DMS53 treated with DMSO at 0.1 percent for 48 hours (cell line): Measurements from ENCODE around the gene CRTAC1.

ENCODE experiments used
- DNase-seq: peaks from one replicate; lab custom pipeline; 2025; ENCODE audit not compliant: unreplicated experiment; lab: John Stamatoyannopoulos, UW

CRTAC1 gene

DNA sequence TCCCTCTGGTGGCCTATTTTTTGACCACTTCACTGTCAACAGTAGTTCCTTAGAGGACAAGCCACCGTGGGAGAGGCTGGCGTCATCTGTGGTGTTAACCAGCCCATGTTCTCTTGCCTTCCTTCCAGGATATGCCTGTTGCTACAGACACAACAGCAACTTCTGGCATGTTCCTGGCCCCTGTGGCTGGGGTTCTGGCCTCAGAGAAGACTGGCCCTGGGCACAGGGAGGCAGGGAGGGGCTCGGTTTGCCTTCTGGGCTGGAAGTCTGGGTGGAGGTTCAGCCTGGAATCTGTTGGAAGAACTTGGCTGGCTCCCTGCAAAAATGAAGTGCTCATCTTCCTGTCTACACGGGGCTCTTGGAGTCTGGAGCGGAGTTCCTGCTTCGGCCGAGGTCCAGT, 155.0 kb downstream of the CRTAC1 start:
- no peak for DNase-seq

DNA sequence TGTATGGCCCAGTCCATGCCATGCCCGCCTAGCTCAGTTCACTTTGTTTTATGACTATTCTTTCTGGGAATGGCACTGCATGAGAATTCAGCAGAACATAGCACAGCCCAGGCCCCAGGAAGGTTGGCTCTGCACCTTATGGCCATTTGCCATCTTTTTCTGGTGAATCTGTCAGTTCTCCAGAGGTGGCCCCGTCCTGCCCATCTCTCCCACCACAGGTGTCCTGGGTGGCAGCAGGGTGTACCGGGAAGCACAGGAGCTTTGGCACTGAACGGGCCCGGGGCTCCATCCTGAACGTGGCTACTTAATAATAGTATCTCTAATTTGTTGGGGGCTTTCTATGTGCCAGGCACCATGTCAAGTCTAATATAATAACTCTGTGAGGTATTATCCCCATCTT, 156.1 kb downstream of the CRTAC1 start:
- no peak for DNase-seq

GRCh38 chr10:97873569-97873968, 156.9 kb downstream of the CRTAC1 start:
- no peak for DNase-seq

GRCh38 chr10:97870990-97871389, 159.4 kb downstream of the CRTAC1 start:
- DNase-seq = no peak

DNA sequence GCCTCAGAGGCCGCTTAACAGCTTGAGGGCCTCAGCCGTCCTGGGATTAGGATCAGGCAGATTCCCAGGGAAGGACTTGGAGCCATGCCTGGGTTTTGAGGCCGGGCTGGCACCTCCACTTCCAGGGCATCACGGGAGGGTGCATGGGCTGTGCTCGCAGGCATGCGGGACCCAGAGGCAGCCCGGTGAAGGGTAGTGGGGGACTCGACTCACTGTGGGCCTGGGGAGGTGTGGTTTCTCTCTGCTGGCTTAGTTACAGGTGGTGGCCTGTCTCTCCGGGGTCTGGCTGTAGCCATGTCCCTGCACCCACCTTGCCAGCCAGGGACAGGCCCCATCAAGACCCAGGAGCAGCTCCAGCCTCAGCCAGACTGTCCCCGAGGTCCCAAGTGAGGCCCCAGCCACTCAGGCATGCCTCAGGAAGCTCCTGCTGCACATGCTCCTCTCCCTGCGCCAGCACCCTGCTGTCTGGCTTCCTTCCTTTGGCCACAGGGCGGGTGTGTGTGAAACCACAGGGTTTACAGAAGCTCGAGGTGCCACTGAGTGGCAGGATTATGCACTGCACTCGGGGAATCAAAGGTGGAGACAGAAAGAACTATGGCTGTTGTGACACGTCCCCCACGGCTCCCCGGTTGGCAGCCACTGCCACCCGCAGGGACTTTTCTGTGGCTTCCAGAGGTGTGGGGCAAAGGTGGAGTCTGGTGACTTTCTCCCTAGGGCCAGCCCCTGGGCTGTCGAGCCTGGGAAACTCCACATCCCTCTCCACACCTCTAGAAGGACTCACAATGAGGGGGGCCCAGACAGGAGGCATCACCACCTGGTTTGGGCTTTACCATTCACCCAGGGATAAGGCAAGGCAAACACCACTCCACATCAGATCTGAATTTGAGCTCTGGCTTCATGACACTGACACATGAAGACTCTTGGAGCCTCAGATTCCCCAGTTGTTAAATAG, 161.1 kb downstream of the CRTAC1 start:
- peak; percentile 99 for DNase-seq

DNA sequence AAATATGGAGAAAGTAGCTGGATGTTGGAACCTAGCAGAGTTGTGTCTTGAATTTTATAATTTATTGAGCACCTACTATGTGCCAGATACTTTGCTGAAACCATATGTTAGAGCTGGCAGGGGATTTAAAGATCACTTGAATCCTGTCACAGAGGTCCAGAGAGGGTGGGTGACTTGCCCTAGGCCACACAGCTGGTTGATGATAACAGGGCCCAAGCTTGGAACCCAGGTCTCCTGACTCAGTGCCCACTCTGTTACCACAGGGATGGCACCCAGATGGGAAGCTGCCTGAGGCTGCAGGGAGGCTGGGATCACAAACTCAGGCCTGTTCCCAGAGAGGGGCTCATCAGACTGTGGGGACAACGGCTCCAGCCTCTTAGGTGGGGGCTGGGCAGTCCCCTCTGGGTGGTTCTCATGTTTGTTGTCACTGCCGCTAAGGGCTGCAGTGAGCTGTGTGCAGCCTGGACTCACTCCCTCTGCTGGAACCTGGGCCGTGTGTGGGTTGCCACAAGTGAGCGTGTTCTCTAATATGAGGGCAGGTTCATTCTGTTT, 162.2 kb downstream of the CRTAC1 start:
- no peak for DNase-seq

DNA sequence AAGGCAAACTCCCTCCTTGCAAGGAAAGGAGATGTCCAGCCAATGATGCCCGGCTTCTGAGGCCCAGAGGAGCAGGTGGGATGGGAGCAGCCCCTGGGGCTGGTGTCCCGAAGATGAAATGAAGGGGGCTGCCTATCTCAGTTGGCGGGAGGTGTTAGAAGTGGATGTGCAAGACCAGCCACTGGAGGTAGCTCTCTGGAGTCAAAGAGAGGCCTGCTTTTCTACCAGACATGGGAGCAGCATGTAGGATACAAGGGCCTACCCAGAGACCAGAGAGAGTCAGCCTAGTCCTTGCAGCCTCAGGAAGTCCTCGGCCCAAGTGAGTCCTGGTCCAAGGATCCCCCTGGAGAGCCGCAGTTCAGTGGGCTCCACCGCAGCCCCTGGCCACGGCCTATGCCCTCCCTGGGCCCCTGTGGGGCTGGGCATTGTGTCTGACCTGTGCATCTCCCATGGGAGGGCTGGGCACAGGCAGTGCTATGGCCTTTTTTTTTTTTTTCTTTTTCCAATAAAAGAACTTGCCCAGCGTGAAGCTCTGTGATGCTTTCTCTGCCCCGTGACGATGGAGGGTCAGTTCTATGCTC, 163.1 kb downstream of the CRTAC1 start:
- no peak for DNase-seq

GRCh38 chr10:97866524-97867219, 163.7 kb downstream of the CRTAC1 start:
- no peak for DNase-seq

DNA sequence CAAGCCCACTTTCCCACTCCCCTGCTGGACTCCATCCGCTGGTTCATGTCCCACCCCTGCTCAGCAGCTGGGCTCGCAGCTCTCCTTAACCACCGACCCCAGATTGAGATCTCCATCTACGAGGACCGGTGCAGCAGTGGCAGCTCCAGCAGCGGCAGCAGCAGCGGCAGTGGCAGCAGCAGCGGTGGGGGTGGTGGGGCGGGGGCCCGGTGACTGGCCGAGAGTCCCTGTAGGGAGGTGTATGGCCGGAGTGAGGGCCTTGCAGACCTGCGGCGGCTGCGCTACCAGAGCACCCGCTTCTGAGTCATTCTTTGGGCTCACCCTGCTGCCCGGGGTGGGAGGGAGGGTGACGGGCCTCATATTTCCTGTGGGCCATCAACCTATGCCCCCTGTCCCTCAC, 164.9 kb downstream of the CRTAC1 start:
- DNase-seq = no peak

GRCh38 chr10:97863808-97864207, 166.6 kb downstream of the CRTAC1 start:
- no peak for DNase-seq

DNA sequence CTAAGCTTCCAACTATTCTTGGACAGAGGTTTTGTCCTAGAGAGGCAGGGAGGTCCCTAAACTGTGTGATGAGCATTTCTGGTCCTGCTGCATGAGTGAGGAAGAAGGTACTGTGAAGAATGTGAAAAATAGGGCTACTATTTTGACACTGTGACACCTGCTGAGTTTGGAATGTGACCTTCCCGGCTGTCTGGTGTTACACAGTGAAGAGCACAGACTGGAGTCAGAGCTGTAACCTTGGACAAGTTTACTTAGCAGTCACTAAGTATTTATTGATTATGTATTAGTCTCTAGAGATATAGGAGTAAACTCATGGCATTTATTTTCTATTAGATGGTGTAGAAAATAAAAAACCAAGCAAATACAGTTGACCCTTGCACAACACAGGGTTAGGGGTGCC, 168.5 kb downstream of the CRTAC1 start:
- no peak for DNase-seq

DNA sequence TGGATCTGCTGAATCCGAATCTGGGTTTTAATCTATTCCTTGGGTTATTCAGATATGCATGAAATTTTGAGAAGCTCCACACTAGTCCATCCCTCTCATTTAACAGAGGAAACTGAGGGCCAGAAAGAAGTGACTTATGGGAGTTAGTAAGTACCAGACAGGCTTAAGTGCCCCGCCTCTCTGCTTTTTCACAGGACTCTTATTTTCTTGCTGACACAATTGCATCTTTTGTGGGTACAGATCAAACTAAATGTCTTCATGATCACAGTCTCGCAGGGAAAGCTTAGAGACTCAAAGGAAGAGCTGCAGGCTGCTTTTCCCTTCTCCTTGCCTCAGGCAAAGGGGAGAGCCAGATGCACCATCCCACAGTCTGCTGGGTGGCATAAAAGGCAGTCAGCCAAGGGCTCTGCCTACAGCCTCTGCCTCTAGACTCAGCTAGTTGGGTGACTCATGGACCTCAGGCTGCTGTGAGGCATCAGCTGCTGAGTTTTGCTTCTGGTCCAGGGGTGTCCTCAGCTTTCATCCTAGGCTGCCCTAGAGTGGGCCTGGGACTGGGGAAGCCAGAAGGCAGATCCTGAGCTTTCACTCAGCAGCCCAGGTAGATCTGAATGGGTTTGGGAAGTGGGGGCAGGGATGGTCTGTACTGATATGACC, 169.2 kb downstream of the CRTAC1 start:
- no peak for DNase-seq

DNA sequence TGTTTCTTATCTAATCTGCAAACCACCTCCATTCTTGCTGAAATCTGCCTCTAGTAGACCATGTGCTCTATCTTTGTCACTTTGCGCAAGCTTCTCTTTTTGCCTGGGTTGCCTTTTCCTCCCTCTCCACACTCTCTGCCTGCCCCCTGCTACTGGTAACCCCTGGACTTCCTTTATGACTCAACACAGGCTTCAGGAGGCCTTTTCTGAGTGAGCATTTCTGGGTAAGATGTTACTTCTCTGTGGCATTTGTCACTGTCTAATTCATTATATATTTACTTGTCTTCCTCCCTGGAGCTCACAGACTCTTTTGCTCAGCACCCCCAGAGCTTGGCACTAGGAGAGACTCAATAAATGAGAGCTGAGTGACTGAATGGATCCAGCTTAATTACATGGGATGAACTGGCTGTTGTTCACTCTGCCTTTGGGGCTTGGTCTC, 172.4 kb downstream of the CRTAC1 start:
- no peak for DNase-seq

DNA sequence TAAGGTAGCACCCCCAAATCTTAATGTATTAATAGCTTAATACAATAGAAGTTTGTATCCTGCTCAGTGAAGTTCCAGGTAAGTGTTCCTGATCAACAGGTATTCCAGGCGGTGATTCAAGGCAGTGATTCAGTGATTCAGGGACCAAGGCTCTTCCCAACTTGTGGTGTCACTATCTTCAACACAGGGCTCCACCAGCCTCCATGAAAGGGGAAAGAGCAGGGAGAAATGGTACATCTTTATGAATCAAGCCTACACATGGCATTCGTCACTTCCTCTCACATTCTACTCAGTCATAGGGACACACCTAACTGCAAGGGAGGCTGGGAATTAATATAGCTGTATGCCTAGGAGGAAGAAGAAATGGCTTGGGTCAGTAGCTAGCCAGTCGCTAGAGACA, 175.7 kb downstream of the CRTAC1 start:
- no peak for DNase-seq

- no peak for DNase-seq
Observed at GRCh38 chr10:97852840-97853405, 177.5 kb downstream of the CRTAC1 start.

- no peak for DNase-seq
Observed at GRCh38 chr10:97852277-97852676, 178.1 kb downstream of the CRTAC1 start.

- DNase-seq = no peak
Observed at GRCh38 chr10:97851341-97852001, 178.9 kb downstream of the CRTAC1 start.

GRCh38 chr10:97850446-97850845, 180.0 kb downstream of the CRTAC1 start:
- DNase-seq = peak; percentile 30

- peak; percentile 83 for DNase-seq
Observed at GRCh38 chr10:97849687-97850402, 180.6 kb downstream of the CRTAC1 start, which contains the start of gene GOLGA7B. GOLGA7B (plus strand) TSS chr10:97849843; CDS start chr10:97850304, 461 bp downstream.
